HEK293 (cell line): ENCODE measurements around the gene GNB2.
A peak's percentile ranks its signal among the peaks of the same experiment; 100 is the strongest.

Source experiments
- BCL11A ChIP-seq: fragments of 450-650 bp; formaldehyde crosslinking; IDR thresholded peaks from 2 replicates; pipeline ENCODE4 v1.5.1; 2016; ENCODE audit warnings: low read depth, missing biosample characterization, missing genetic modification characterization
- BCL11B ChIP-seq: fragments of 450-650 bp; formaldehyde crosslinking; IDR thresholded peaks from 2 replicates; pipeline ENCODE4 v1.5.1; 2016; ENCODE audit warnings: low read depth, missing biosample characterization, missing genetic modification characterization
- CTCF ChIP-seq: fragments of 450-650 bp; formaldehyde crosslinking; IDR thresholded peaks from 2 replicates; pipeline ENCODE4 v1.5.1; 2016; ENCODE audit warnings: missing biosample characterization, missing genetic modification characterization
- GLIS1 ChIP-seq: fragments of 450-650 bp; formaldehyde crosslinking; IDR thresholded peaks from 2 replicates; pipeline ENCODE4 v1.5.1; 2016; ENCODE audit warnings: missing biosample characterization, missing genetic modification characterization
- KLF7 ChIP-seq: fragments of 450-650 bp; formaldehyde crosslinking; IDR thresholded peaks from 2 replicates; pipeline ENCODE4 v1.5.1; 2016; ENCODE audit warnings: missing biosample characterization, missing genetic modification characterization, borderline replicate concordance
- PRDM10 ChIP-seq: fragments of 450-650 bp; formaldehyde crosslinking; IDR thresholded peaks from 2 replicates; pipeline ENCODE4 v1.5.1; 2016; ENCODE audit warnings: missing biosample characterization, missing genetic modification characterization
- REPIN1 ChIP-seq: fragments of 450-650 bp; formaldehyde crosslinking; IDR thresholded peaks from 2 replicates; pipeline ENCODE4 v1.5.1; 2017; ENCODE audit warnings: missing biosample characterization, missing genetic modification characterization, low read depth
- SP3 ChIP-seq: fragments of 450-650 bp; formaldehyde crosslinking; IDR thresholded peaks from 2 replicates; pipeline ENCODE4 v1.5.1; 2016; ENCODE audit warnings: missing biosample characterization, missing genetic modification characterization
- YY2 ChIP-seq: fragments of 450-650 bp; formaldehyde crosslinking; IDR thresholded peaks from 2 replicates; pipeline ENCODE4 v1.5.1; 2016; ENCODE audit warnings: missing biosample characterization, missing genetic modification characterization
- ZBTB1 ChIP-seq: fragments of 450-650 bp; formaldehyde crosslinking; IDR thresholded peaks from 2 replicates; pipeline ENCODE4 v1.5.1; 2016; ENCODE audit warnings: missing biosample characterization, missing genetic modification characterization
- ZBTB10 ChIP-seq: fragments of 450-650 bp; formaldehyde crosslinking; IDR thresholded peaks from 2 replicates; pipeline ENCODE4 v1.5.1; 2016; ENCODE audit warnings: missing biosample characterization, missing genetic modification characterization
- ZBTB6 ChIP-seq: fragments of 450-650 bp; formaldehyde crosslinking; IDR thresholded peaks from 2 replicates; pipeline ENCODE4 v1.5.1; 2017; ENCODE audit warnings: missing biosample characterization, missing genetic modification characterization
- ZBTB7A ChIP-seq: fragments of 450-650 bp; formaldehyde crosslinking; IDR thresholded peaks from 2 replicates; pipeline ENCODE4 v1.5.1; 2016; ENCODE audit warnings: low read depth, missing biosample characterization, missing genetic modification characterization
- ZFP37 ChIP-seq: fragments of 450-650 bp; formaldehyde crosslinking; IDR thresholded peaks from 2 replicates; pipeline ENCODE4 v1.5.1; 2016; ENCODE audit warnings: missing biosample characterization, missing genetic modification characterization
- ZIC2 ChIP-seq: fragments of 450-650 bp; formaldehyde crosslinking; IDR thresholded peaks from 2 replicates; pipeline ENCODE4 v1.5.1; 2016; ENCODE audit warnings: missing biosample characterization, missing genetic modification characterization
- ZNF114 ChIP-seq: fragments of 450-650 bp; formaldehyde crosslinking; IDR thresholded peaks from 2 replicates; pipeline ENCODE4 v1.5.0; 2017; ENCODE audit warnings: missing biosample characterization, missing genetic modification characterization
- ZNF146 ChIP-seq: fragments of 450-650 bp; formaldehyde crosslinking; IDR thresholded peaks from 2 replicates; pipeline ENCODE4 v1.5.1; 2016; ENCODE audit warnings: missing biosample characterization, missing genetic modification characterization
- ZNF16 ChIP-seq: fragments of 450-650 bp; formaldehyde crosslinking; IDR thresholded peaks from 2 replicates; pipeline ENCODE4 v1.5.1; 2016; ENCODE audit warnings: low read depth, missing biosample characterization, missing genetic modification characterization
- ZNF175 ChIP-seq: fragments of 450-650 bp; formaldehyde crosslinking; IDR thresholded peaks from 2 replicates; pipeline ENCODE4 v1.5.1; 2016; ENCODE audit warnings: missing biosample characterization, missing genetic modification characterization
- ZNF18 ChIP-seq: fragments of 450-650 bp; formaldehyde crosslinking; IDR thresholded peaks from 2 replicates; pipeline ENCODE4 v1.5.1; 2016; ENCODE audit warnings: missing biosample characterization, missing genetic modification characterization
- ZNF26 ChIP-seq: fragments of 450-650 bp; formaldehyde crosslinking; IDR thresholded peaks from 2 replicates; pipeline ENCODE4 v1.5.1; 2016; ENCODE audit warnings: missing biosample characterization, missing genetic modification characterization
- ZNF555 ChIP-seq: fragments of 450-650 bp; formaldehyde crosslinking; conservative IDR thresholded peaks from 2 replicates; pipeline ENCODE4 v1.5.1; 2017; ENCODE audit warnings: missing biosample characterization, mild to moderate bottlenecking, missing genetic modification characterization, inconsistent platforms
- ZNF629 ChIP-seq: fragments of 450-650 bp; formaldehyde crosslinking; IDR thresholded peaks from 2 replicates; pipeline ENCODE4 v1.5.1; 2017; ENCODE audit warnings: missing biosample characterization, missing genetic modification characterization
- ZNF654 ChIP-seq: fragments of 450-650 bp; formaldehyde crosslinking; IDR thresholded peaks from 2 replicates; pipeline ENCODE4 v1.5.1; 2016; ENCODE audit warnings: low read depth, missing biosample characterization, missing genetic modification characterization
- ZNF704 ChIP-seq: fragments of 450-650 bp; formaldehyde crosslinking; IDR thresholded peaks from 2 replicates; pipeline ENCODE4 v1.5.1; 2016; ENCODE audit warnings: missing biosample characterization, missing genetic modification characterization
- ZNF843 ChIP-seq: fragments of 450-650 bp; formaldehyde crosslinking; IDR thresholded peaks from 2 replicates; pipeline ENCODE4 v1.5.1; 2016; ENCODE audit warnings: missing biosample characterization, missing genetic modification characterization
- ZSCAN23 ChIP-seq: fragments of 450-650 bp; formaldehyde crosslinking; IDR thresholded peaks from 2 replicates; pipeline ENCODE4 v1.5.1; 2016; ENCODE audit warnings: missing biosample characterization, missing genetic modification characterization

GNB2 gene

GRCh38 chr7:100705320-100705752 lies 31.8 kb downstream of the GNB2 start (continued):
- TF ChIP-seq KLF7 (tag by site-specific recombination) (0 out of 2 replicates have a peak, but pooled peaks have one; percentile 67), ZBTB10 (tag by site-specific recombination) (peak; percentile 96), BCL11B (tag by site-specific recombination) (peak; percentile 86; the same call in 1 of the 2 replicates), PRDM10 (peak; percentile 97), ZNF18 (tag by site-specific recombination) (no peak), CTCF (tag by site-specific recombination) (peak; percentile 97), ZFP37 (tag by site-specific recombination) (peak; percentile 89; the same call in 1 of the 2 replicates), ZNF146 (tag by site-specific recombination) (0 out of 2 replicates have a peak, but pooled peaks have one; percentile 36), ZBTB7A (tag by site-specific recombination) (peak; percentile 97), ZNF704 (tag by site-specific recombination) (no peak; the same call in 1 of the 2 replicates), ZNF175 (tag by site-specific recombination) (no peak), YY2 (no peak), ZNF654 (tag by site-specific recombination) (peak; percentile 48), ZIC2 (tag by site-specific recombination) (peak; percentile 41), REPIN1 (tag by site-specific recombination) (peak; percentile 96), ZNF26 (tag by site-specific recombination) (no peak), ZNF114 (no peak), GLIS1 (0 out of 2 replicates have a peak, but pooled peaks have one; percentile 30), ZBTB6 (0 out of 2 replicates have a peak, but pooled peaks have one; percentile 54), BCL11A (tag by site-specific recombination) (peak; percentile 79; the same call in 1 of the 2 replicates), ZBTB1 (tag by site-specific recombination) (0 out of 2 replicates have a peak, but pooled peaks have one; percentile 17), ZNF16 (no peak), ZNF843 (tag by site-specific recombination) (no peak; the same call in 1 of the 2 replicates), ZNF555 (no peak), ZSCAN23 (tag by site-specific recombination) (no peak), ZNF629 (no peak), SP3 (tag by site-specific recombination) (no peak)
